ENCODE measurements around the gene ARF6. TPM values are rescaled to one million over a fixed set of nuclear protein-coding genes. Genes with fewer than 3 reads are reported as not detected.

The ARF6 gene
- total and polyA plus RNA-seq, 10 of the 15 experiments (the other 5 are each of a cell fraction or from before 2014, with no cell fraction given): 46.8 to 128 (median 71.9) TPM

- TF ChIP-seq MLLT1 (IDR thresholded peaks at IDR 0.05): peak; percentile 60; the same call in 1 of the 2 replicates
Observed at GRCh38 chr14:49886523-49886922, 6.4 kb upstream of the ARF6 start (continued).

GRCh38 chr14:49888293-49888692, 4.6 kb upstream of the ARF6 start:
- no peak for DNase-seq (ENCODE audit: low read depth, low spot score)
- no peak for TF ChIP-seq IKZF1 (conservative IDR thresholded peaks at IDR 0.05)
- TF ChIP-seq RB1 (IDR thresholded peaks at IDR 0.05; ENCODE audit: borderline replicate concordance): no peak
- no peak for TF ChIP-seq CHD2 (IDR thresholded peaks at IDR 0.05; ENCODE audit: borderline replicate concordance, low read depth, low read length)
- TF ChIP-seq DPF2 (IDR thresholded peaks at IDR 0.05): no peak
- no peak for TF ChIP-seq MTA3 (IDR thresholded peaks at IDR 0.05; ENCODE audit: borderline replicate concordance, low read length)
- no peak for TF ChIP-seq ZBTB11 (CRISPR knock-in tag; IDR thresholded peaks at IDR 0.05)
- no peak for TF ChIP-seq CREM (IDR thresholded peaks at IDR 0.05; ENCODE audit: low read depth)
- TF ChIP-seq SUZ12 (IDR thresholded peaks at IDR 0.05; ENCODE audit: unreplicated experiment): no peak
- TF ChIP-seq GABPA (IDR thresholded peaks at IDR 0.05; ENCODE audit: low read depth): no peak
- no peak for TF ChIP-seq RFX5 (IDR thresholded peaks at IDR 0.05; ENCODE audit: low read depth, low read length)
- no peak for TF ChIP-seq ZSCAN29 (IDR thresholded peaks at IDR 0.05)
- TF ChIP-seq ZNF217 (IDR thresholded peaks at IDR 0.05): no peak
- Histone ChIP-seq H3K36me3 (ENCODE audit: control insufficient read depth in 2 of 2, insufficient read depth in 2 of 2, low read length in 1 of 2) (no peaks in the 10 kb centered on the region), H4K20me1 (ENCODE audit: control insufficient read depth, insufficient read depth) (no peaks in the 10 kb centered on the region), H3K9ac (ENCODE audit: control insufficient read depth, insufficient read depth, low read length) (no peak overlapping the region), H2AFZ (ENCODE audit: control insufficient read depth, low read depth, low read length) (no peak overlapping the region), H3K4me3 (no peak overlapping the region), H3K4me1 (ENCODE audit: control insufficient read depth, insufficient read depth, low read length) (peaks cover 5% of the 10 kb centered on the region), H3K27me3 (replicated peaks in 1 of 2; ENCODE audit: control insufficient read depth in 2 of 2, insufficient read depth in 2 of 2, low read length in 1 of 2) (no peaks in the 10 kb centered on the region), H3K9me3 (replicated peaks; ENCODE audit: control insufficient read depth, insufficient read depth, low read length) (no peaks in the 10 kb centered on the region), H3K4me2 (ENCODE audit: control insufficient read depth, insufficient read depth) (no peak overlapping the region), H3K27ac (ENCODE audit: control insufficient read depth, insufficient read depth) (no peak overlapping the region), H3K79me2 (ENCODE audit: control insufficient read depth, insufficient read depth, low read length) (peaks cover 16% of the 10 kb centered on the region)
- ChIA-PET POLR2A (interaction anchor here (0.6 to 1.0 kb wide), 3 partner anchors 15 to 20 kb away, joined by 3 to 8 read pairs (median 3); no protein-coding TSS in a partner anchor), RAD21 (ENCODE audit: unreplicated experiment) (no interaction called here), SMC1A (ENCODE audit: uncharacterized antibody, unreplicated experiment) (interaction anchor here (0.7 kb wide), 1 partner anchor 112 kb away, joined by 3 read pairs; no protein-coding TSS in a partner anchor), CTCF (interaction anchor here (2.6 kb wide), 1 partner anchor 9 kb away, joined by 12 read pairs; no protein-coding TSS in a partner anchor)
- no peak for FAIRE-seq
- ATAC-seq: no peak
- in situ Hi-C loops (cut with MboI) (no loop called here), intact Hi-C loops (cut with micrococcal nuclease; ENCODE audit: unreplicated experiment) (no loop called here)
- no TSS peak for BruUV-seq (replicated peaks)
- 90% methylated on average over 2 of the region's 2 CpGs for WGBS (ENCODE audit: insufficient coverage, insufficient replicate concordance, low lambda C conversion rate, missing lambda C conversion rate)
